ENCODE data around the gene CACNA1A.

DNA sequence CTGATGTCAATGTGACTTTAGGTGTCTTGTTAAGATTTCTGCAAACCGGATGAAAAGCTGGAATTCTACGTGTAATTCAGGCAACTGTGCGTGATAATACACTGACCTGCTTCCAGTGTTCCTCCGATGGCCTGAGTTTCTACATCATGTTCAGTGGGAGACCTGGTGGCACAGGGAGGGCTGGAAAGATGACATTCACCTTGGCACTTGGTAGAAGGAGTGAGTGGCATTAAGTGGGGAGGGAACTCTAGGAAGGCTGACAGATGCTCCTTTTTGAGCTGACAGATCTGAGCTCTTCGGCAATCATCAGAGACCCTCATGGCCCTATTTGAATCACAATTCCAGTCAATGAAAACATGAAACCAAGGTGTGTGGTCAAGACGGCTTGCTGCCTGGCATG lies 4.0 kb downstream of the CACNA1A start:
- TF ChIP-seq, protein P1, sequence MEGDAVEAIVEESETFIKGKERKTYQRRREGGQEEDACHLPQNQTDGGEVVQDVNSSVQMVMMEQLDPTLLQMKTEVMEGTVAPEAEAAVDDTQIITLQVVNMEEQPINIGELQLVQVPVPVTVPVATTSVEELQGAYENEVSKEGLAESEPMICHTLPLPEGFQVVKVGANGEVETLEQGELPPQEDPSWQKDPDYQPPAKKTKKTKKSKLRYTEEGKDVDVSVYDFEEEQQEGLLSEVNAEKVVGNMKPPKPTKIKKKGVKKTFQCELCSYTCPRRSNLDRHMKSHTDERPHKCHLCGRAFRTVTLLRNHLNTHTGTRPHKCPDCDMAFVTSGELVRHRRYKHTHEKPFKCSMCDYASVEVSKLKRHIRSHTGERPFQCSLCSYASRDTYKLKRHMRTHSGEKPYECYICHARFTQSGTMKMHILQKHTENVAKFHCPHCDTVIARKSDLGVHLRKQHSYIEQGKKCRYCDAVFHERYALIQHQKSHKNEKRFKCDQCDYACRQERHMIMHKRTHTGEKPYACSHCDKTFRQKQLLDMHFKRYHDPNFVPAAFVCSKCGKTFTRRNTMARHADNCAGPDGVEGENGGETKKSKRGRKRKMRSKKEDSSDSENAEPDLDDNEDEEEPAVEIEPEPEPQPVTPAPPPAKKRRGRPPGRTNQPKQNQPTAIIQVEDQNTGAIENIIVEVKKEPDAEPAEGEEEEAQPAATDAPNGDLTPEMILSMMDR (IDR thresholded peaks at IDR 0.05; ENCODE audit: low read length), result no peak
- TF ChIP-seq EZH2phosphoT487 (IDR thresholded peaks at IDR 0.05; ENCODE audit: low read length), result no peak

Measured in MM.1S (cell line).